Heart right ventricle (tissue), 16 donors: ENCODE measurements around the gene C17orf100. TPM values are rescaled to one million over a fixed set of nuclear protein-coding genes. Genes with fewer than 3 reads are reported as not detected.
"Not testable (repeated sequence)": the region's sequence is repeated elsewhere in the genome, so short reads cannot be mapped to it uniquely, and the experiment has no call there.

Experiments
- ATAC-seq, 8 donors: fragments of 200-7000 bp; cut with Tn5 transposase; one replicate each; pipeline ENCODE4 v1.9.1; 2020; ENCODE audit warnings: mild to moderate bottlenecking in 8 of 8, moderate library complexity in 8 of 8, moderate number of reproducible peaks in 1 of 8
- DNase-seq, 2 donors: peaks; one replicate each; pipeline ENCODE4 v3.0.0-alpha.2; 2020
- H3K27ac ChIP-seq, 10 donors: fragments of 200-600 bp; sonication (generic) in 2 of 10; one replicate each; pipeline versions ENCODE4 v1.5.0 to v1.8.0; 2020 to 2022; ENCODE audit warnings: mild to moderate bottlenecking in 3 of 10
- H3K27me3 ChIP-seq, 7 donors: fragments of 200-600 bp; one replicate each; pipeline ENCODE4 v1.8.0; 2021 to 2022; ENCODE audit warnings: mild to moderate bottlenecking in 2 of 7
- H3K36me3 ChIP-seq, 9 donors: fragments of 200-600 bp; sonication (generic) in 1 of 9; one replicate each; pipeline versions ENCODE4 v1.5.0 to v1.8.0; 2020 to 2022; ENCODE audit warnings: mild to moderate bottlenecking in 2 of 9
- H3K4me1 ChIP-seq, 9 donors: fragments of 200-600 bp; sonication (generic) in 1 of 9; one replicate each; pipeline versions ENCODE4 v1.5.0 to v1.8.0; 2020 to 2022; ENCODE audit warnings: mild to moderate bottlenecking in 4 of 9
- H3K4me3 ChIP-seq, 10 donors: fragments of 200-600 bp; sonication (generic) in 2 of 10; one replicate each; pipeline versions ENCODE4 v1.5.0 to v1.8.0; 2020 to 2022; ENCODE audit warnings: mild to moderate bottlenecking in 7 of 10, moderate library complexity in 2 of 10
- H3K9me3 ChIP-seq, 11 donors: fragments of 200-600 bp in 10 of 11; sonication (generic) in 2 of 11; one replicate each; pipeline versions ENCODE4 v1.5.0 to v1.8.0; 2013 to 2022; ENCODE audit warnings: mild to moderate bottlenecking in 2 of 11, control low read depth in 1 of 11, moderate library complexity in 1 of 11
- CTCF ChIP-seq, 9 donors: fragments of 200-600 bp; sonication (generic) in 2 of 9; IDR thresholded peaks; one replicate each; pipeline versions ENCODE4 v1.5.0 to v1.8.0; 2021 to 2022; ENCODE audit warnings: antibody characterized with exemption in 9 of 9, mild to moderate bottlenecking in 5 of 9, moderate library complexity in 1 of 9
- WGBS, 2 donors: extraction: QIAGEN DNeasy Blood & Tissue Kit; methylation state at CpG; one replicate each; pipeline ENCODE4 v1.1.7; 2013; ENCODE audit warnings: inconsistent platforms in 1 of 2; 5-methylcytosine and 5-hydroxymethylcytosine counted together
- intact Hi-C, 10 donors: fragments of 100-400 bp; cut with DNase I; formaldehyde crosslinking; loops; one replicate each; pipeline versions ENCODE4 v1.11.1 to v1.14.2; 2022
- polyA plus RNA-seq, 2 donors: library from polyadenylated mRNA; stranded (reverse); fragments of 200-250 nt; gene quantifications; one replicate each; pipeline ENCODE4 v1.2.3, GENCODE V29; 2013
- total RNA-seq, 10 donors: library from RNA; stranded (reverse); fragmentation: NEBNext Ultra II Directional in 3 of 10; extraction: Animal tissue kit (Norgen Biotek cat#: 25700) in 3 of 10; gene quantifications; one replicate each; pipeline versions ENCODE4 v1.2.1 to v1.2.4, GENCODE V29; 2021 to 2023
- donor health status: Arrhythmogenic right ventricular cardiomyopathy.
- donor health status: ischemic (EF 13 %, LVEDD 7.1; RV severe dilation, severe dysfunction).
- donor health status: healthy with polysubstance abuse.
- donor health status: DM: no; HTN: yes; CAD: no.
- donor health status: DM: no; HTN: no; CAD: no.
- donor health status: ischemic (EF 25% LVEDD 6.9; RV normal size, moderate dysfunction).
- donor health status: ischemic (EF 25% LVEDD 5.7; RV mildly dilated, moderate dysfunction).
- donor health status: healthy.
- donor health status: DM: yes; HTN: yes; CAD: no.
- donor health status: Ischemic cardiomyopathy.
- donor health status: ischemic (EF 35%, LVEDD 5.7; RV mildly dilated, moderate dysfunction).
- donor health status: nonischemic (EF 11% LVEDD 7.7; RV severe dilation, severe dysfunction).
- donor health status: DM: yes; HTN: yes; CAD: no.
- donor health status: PGD.
- donor health status: ischemic (EF 29% LVEDD 5.4; RV normal size, mild dysfunction).
- donor health status: nonischemic (EF 23%, LVEDD 6.1; RV moderate dilation, normal function).

C17orf100 gene
- total and polyA plus RNA-seq, 12 donors = 0.30 to 1.4 (median 0.73) TPM; not detected in 1

- Histone ChIP-seq H3K9me3 (no peaks in the 10 kb centered on the region), H3K4me3 (no peak overlapping the region), H3K36me3 (no peaks in the 10 kb centered on the region), H3K27me3 (peaks cover 0 to 57% (median 38%) of the 10 kb centered on the region in 7 donors), H3K4me1 (peaks cover 0 to 23% (median 0%) of the 10 kb centered on the region in 9 donors), H3K27ac (no peak overlapping the region)
- no peak for TF ChIP-seq CTCF (IDR thresholded peaks at IDR 0.05)
- intact Hi-C loops = loop anchor here (5.0 to 10.0 kb wide), 8 partner anchors 57 to 353 kb away; partner anchors contain the start of genes XAF1 (in 3 of the 10), RNASEK (in 1 of the 10) and TEKT1 (in 1 of the 10)
- ATAC-seq (no peak), DNase-seq (no peak)
- 81% methylated on average over 2 of the region's 2 CpGs for whole genome bisulfite sequencing, 2 donors
Measured at GRCh38 chr17:6661464-6661848, 9.9 kb downstream of the C17orf100 start.

- H3K36me3 ChIP-seq, H3K4me3 ChIP-seq, ATAC-seq, H3K27ac ChIP-seq, H3K9me3 ChIP-seq, DNase-seq: not testable (repeated sequence)
- intact Hi-C loops = loop anchor here (5.0 to 10.0 kb wide), 8 partner anchors 58 to 352 kb away; partner anchors contain the start of genes XAF1 (in 3 of the 10), RNASEK (in 1 of the 10) and TEKT1 (in 1 of the 10)
- WGBS, 2 donors = 94 to 96% methylated on average over 14 of the region's 14 CpGs
- peaks cover 0 to 47% (median 29%) of the 10 kb centered on the region in 7 donors for H3K27me3 ChIP-seq
- peaks cover 0 to 23% (median 0%) of the 10 kb centered on the region in 9 donors for H3K4me1 ChIP-seq
Measured at GRCh38 chr17:6663200-6663599, 11.6 kb downstream of the C17orf100 start.

GRCh38 chr17:6666077-6666521, 14.5 kb downstream of the C17orf100 start:
- 17 to 19% methylated on average over 9 of the region's 9 CpGs for WGBS, 2 donors
- TF ChIP-seq CTCF (IDR thresholded peaks at IDR 0.05) = peak; percentile 85 to 95 (median 92)
- ATAC-seq (peak; percentile 85 to 95 (median 92)), DNase-seq (peak; percentile 54 to 75)
- Histone ChIP-seq H3K9me3 (no peaks in the 10 kb centered on the region), H3K4me3 (no peak overlapping the region), H3K27me3 (peaks cover 0 to 51% (median 27%) of the 10 kb centered on the region in 7 donors), H3K27ac (no peak overlapping the region), H3K36me3 (no peaks in the 10 kb centered on the region), H3K4me1 (peaks cover 0 to 10% (median 0%) of the 10 kb centered on the region in 9 donors)
- intact Hi-C loops = loop anchor here (2.0 to 10.0 kb wide), 14 partner anchors 61 to 349 kb away; partner anchors contain the start of genes XAF1 (in 3 of the 10), TEKT1 (in 2 of the 10), ALOX12 (in 1 of the 10) and RNASEK (in 1 of the 10)

GRCh38 chr17:6666557-6666956, 15.0 kb downstream of the C17orf100 start:
- intact Hi-C loops = loop anchor here (2.0 to 10.0 kb wide), 14 partner anchors 62 to 348 kb away; partner anchors contain the start of genes XAF1 (in 3 of the 10), TEKT1 (in 2 of the 10), ALOX12 (in 1 of the 10) and RNASEK (in 1 of the 10)
- 93 to 94% methylated on average over 6 of the region's 6 CpGs for WGBS, 2 donors
- H3K27me3 ChIP-seq = peaks cover 0 to 52% (median 29%) of the 10 kb centered on the region in 7 donors
- no peaks in the 10 kb centered on the region for H3K36me3 ChIP-seq
- no peak for TF ChIP-seq CTCF (IDR thresholded peaks at IDR 0.05)
- no peaks in the 10 kb centered on the region for H3K9me3 ChIP-seq
- DNase-seq (no peak), ATAC-seq (no peak)
- H3K27ac ChIP-seq = no peak overlapping the region
- H3K4me1 ChIP-seq = peaks cover 0 to 6% (median 0%) of the 10 kb centered on the region in 9 donors
- no peak overlapping the region for H3K4me3 ChIP-seq

GRCh38 chr17:6667516-6667915, 16.0 kb downstream of the C17orf100 start:
- Histone ChIP-seq H3K36me3 (no peaks in the 10 kb centered on the region), H3K4me1 (peaks cover 0 to 6% (median 0%) of the 10 kb centered on the region in 9 donors), H3K27me3 (peaks cover 0 to 44% (median 26%) of the 10 kb centered on the region in 7 donors), H3K27ac (no peak overlapping the region), H3K4me3 (no peak overlapping the region), H3K9me3 (no peaks in the 10 kb centered on the region)
- no peak for TF ChIP-seq CTCF (IDR thresholded peaks at IDR 0.05)
- no peak for ATAC-seq
- WGBS, 2 donors = 55 to 56% methylated on average over 6 of the region's 6 CpGs
- no peak for DNase-seq
- intact Hi-C loops = loop anchor here (2.0 to 10.0 kb wide), 14 partner anchors 63 to 347 kb away; partner anchors contain the start of genes XAF1 (in 3 of the 10), TEKT1 (in 2 of the 10), ALOX12 (in 1 of the 10) and RNASEK (in 1 of the 10)
